GM18909 (cell line): Measurements from ENCODE around the gene PTPRN.

Experiments used
- ATAC-seq: cut with Tn5 transposase; IDR thresholded peaks from one replicate; pipeline ENCODE4 v1.9.1; 2021; ENCODE audit warnings: mild to moderate bottlenecking; ENCODE audit not compliant: unreplicated experiment, poor library complexity

Gene PTPRN

GRCh38 chr2:219247678-219248642 is 61.2 kb downstream of the PTPRN start:
- peak; percentile 26 for ATAC-seq

DNA sequence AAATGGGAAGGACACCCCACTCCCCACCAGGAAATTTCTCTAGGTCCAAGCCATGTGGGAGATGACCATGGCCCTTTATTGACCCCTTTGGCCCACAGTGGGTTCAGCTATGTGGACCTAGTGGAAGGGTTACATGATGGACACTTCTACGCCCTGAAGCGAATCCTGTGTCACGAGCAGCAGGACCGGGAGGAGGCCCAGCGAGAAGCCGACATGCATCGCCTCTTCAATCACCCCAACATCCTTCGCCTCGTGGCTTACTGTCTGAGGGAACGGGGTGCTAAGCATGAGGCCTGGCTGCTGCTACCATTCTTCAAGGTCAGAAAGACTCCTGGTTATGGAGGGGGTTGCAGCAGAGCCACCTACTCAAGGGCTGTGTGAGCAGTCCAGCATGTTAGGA is 62.6 kb downstream of the PTPRN start:
- no peak for ATAC-seq

GRCh38 chr2:219245899-219246230 is 63.3 kb downstream of the PTPRN start:
- no peak for ATAC-seq

DNA sequence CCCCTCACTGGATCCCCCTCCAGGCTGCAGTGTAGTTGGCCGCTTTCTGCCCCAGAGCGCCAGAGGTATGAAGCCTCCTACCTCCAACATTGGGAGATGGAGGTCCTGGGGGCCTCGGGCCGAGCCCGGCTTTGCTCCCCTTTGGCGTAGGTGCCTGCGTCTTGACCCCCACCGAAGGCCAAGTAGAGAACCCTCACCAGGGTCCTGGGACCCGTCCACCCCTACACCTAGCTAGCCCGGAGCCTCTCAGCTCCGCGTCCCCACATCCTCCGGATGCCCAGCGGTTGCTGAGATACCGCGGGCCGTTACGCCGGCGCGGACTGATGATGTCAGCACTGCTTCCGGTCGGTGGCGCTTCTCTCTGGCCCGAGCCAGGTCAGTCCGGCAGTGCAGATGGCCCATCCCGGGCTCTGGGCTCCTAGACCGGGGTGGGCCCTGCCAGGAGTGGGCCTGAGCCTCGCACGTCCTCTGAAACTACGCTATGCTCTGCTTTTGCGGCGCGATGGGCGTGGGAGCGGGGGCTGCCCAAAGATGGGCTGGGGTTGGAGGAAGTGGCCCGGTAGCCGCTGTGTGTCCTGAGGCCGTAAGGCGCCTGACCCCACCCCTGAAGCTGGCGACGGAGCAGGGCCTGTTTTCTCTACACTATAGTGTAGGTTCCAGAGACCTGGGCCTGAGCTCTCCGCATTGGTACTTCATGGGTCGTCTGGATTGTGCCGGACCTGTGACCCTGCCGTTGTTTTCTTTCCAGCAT is 63.9 kb downstream of the PTPRN start, which contains the start of the genes GLB1L and STK16:
TSS of gene GLB1L (minus strand) at position 297 of the 751 bp plus-strand sequence. CDS start 1,871 bp downstream, outside the sequence.
TSS of gene STK16 (plus strand) at position 332 of the 751 bp plus-strand sequence. CDS start 521 bp downstream, outside the sequence.
- peak; percentile 66 for ATAC-seq

DNA sequence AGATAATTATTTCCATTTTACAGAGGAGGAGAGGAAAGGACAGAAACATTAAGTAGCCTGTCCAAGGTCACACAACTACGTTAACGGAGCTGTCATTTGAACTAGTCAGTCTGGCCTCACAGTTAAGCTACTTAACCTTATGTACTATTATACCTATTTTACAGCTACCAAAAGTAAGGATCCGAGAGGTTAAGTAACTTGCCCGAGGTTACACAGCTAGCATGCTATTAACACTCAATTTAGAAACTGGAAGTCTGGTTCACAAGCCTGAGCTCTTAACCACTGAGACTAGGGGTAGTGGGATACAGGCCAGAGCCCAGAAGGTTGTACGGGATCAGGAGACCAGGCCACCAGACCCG is 64.4 kb downstream of the PTPRN start:
- ATAC-seq = no peak

DNA sequence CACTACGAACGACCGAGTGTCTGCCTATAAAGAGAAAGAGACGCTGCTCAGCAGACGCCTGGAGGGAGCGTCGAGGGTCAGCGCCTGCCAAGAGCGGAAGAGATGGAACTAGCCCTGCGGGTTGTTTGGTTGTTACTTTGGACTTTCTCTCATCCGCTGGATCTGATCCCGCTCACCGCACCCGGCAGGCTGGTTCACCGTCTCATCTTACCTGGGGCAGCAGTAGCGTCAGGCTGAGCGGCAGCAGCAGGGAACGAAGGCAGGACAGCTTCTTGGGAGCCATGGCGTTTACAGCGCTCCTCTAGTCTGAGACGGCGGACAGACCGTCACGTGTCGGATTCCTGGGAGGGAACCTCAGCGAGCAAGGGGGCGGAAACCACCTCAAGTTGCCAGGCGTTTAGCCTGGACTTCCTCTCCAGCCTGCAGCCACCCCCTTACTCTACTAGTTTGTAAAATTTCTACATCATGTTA is 65.9 kb downstream of the PTPRN start:
- no peak for ATAC-seq
